HG02763 (cell line): ENCODE measurements around the gene ARIH1.
"Not testable (repeated sequence)": the region's sequence is repeated elsewhere in the genome, so short reads cannot be mapped to it uniquely, and the experiment has no call there.

Experiments used
- ATAC-seq: cut with Tn5 transposase; IDR thresholded peaks from one replicate; pipeline ENCODE4 v1.9.1; 2021; ENCODE audit warnings: mild to moderate bottlenecking, moderate library complexity; ENCODE audit not compliant: unreplicated experiment

Gene ARIH1

GRCh38 chr15:72593838-72594237 lies 119.7 kb downstream of the ARIH1 start:
- ATAC-seq, result no peak

- no peak for ATAC-seq
Observed at GRCh38 chr15:72599855-72600464, 125.8 kb downstream of the ARIH1 start.

GRCh38 chr15:72604794-72605193 lies 130.7 kb downstream of the ARIH1 start:
- ATAC-seq, result no peak

- not testable (repeated sequence) for ATAC-seq
Observed at GRCh38 chr15:72608084-72608483, 134.0 kb downstream of the ARIH1 start.

GRCh38 chr15:72609862-72610261 lies 135.7 kb downstream of the ARIH1 start:
- ATAC-seq, result no peak

GRCh38 chr15:72612324-72612723 lies 138.2 kb downstream of the ARIH1 start:
- not testable (repeated sequence) for ATAC-seq

- no peak for ATAC-seq
Observed at GRCh38 chr15:72614810-72615532, 140.8 kb downstream of the ARIH1 start.

GRCh38 chr15:72615533-72616233 lies 141.6 kb downstream of the ARIH1 start:
- not testable (repeated sequence) for ATAC-seq

- no peak for ATAC-seq
Observed at GRCh38 chr15:72616491-72617210, 142.5 kb downstream of the ARIH1 start.

- ATAC-seq, result not testable (repeated sequence)
Observed at GRCh38 chr15:72623854-72624253, 149.7 kb downstream of the ARIH1 start.

- ATAC-seq, result not testable (repeated sequence)
Observed at GRCh38 chr15:72626153-72626552, 152.0 kb downstream of the ARIH1 start.

GRCh38 chr15:72628249-72629067 lies 154.3 kb downstream of the ARIH1 start:
- ATAC-seq, result not testable (repeated sequence)

GRCh38 chr15:72629068-72629570 lies 155.0 kb downstream of the ARIH1 start:
- ATAC-seq, result not testable (repeated sequence)

GRCh38 chr15:72636519-72637282 lies 162.6 kb downstream of the ARIH1 start:
- peak; percentile 49 for ATAC-seq

- ATAC-seq, result not testable (repeated sequence)
Observed at GRCh38 chr15:72639759-72640483, 165.8 kb downstream of the ARIH1 start.

- not testable (repeated sequence) for ATAC-seq
Observed at GRCh38 chr15:72642271-72642670, 168.1 kb downstream of the ARIH1 start.

- not testable (repeated sequence) for ATAC-seq
Observed at GRCh38 chr15:72648631-72649253, 174.6 kb downstream of the ARIH1 start.
